Smooth muscle cell of the umbilical artery (primary cell): ENCODE results near the gene MAGEE2. TPM values are rescaled to one million over a fixed set of nuclear protein-coding genes. Genes with fewer than 3 reads are reported as not detected.

Experiments
- total RNA-seq: library from RNA; depleted of rRNA; stranded (reverse); fragments of >200 nt; gene quantifications from 2 replicates; pipeline ENCODE4 v1.2.3, GENCODE V29; 2014

The MAGEE2 gene, protein sequence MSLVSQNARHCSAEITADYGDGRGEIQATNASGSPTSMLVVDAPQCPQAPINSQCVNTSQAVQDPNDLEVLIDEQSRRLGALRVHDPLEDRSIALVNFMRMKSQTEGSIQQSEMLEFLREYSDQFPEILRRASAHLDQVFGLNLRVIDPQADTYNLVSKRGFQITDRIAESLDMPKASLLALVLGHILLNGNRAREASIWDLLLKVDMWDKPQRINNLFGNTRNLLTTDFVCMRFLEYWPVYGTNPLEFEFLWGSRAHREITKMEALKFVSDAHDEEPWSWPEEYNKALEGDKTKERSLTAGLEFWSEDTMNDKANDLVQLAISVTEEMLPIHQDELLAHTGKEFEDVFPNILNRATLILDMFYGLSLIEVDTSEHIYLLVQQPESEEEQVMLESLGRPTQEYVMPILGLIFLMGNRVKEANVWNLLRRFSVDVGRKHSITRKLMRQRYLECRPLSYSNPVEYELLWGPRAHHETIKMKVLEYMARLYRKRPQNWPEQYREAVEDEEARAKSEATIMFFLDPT
- total RNA-seq: not detected in 2 replicates

DNA sequence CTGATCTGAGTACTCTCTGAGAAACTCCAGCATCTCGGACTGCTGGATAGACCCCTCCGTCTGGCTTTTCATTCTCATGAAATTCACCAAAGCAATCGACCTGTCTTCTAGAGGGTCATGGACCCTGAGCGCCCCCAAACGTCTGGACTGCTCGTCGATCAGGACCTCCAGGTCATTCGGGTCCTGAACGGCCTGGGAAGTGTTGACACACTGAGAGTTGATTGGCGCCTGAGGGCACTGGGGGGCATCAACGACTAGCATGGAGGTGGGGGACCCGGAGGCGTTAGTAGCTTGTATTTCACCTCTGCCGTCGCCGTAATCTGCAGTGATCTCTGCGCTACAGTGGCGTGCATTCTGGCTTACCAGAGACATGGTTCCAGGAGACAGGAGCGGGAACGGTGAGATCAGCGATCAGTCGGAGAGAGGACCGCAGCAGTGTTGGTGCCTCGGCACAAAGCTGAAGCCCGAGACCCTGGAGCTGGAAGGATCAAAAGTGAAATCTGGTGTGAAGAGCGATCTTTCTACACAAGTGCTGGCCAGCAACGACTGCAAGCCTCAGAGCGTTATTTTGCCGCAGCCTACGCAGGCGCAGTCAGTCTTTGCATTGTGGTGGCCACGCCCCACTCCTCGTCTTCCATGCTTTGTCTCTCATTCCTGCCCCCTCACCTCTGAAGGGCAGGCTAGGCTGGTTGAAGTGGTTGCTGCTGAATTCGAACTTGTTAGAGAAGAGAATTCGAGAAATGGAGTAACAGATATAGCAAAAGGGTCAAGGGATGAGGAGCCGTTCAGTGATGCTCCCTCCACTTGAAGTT, at the start of gene MAGEE2:
MAGEE2 (minus strand) TSS at position 575 of the 812 bp plus-strand sequence; CDS start at position 372, 203 bp downstream.

